Tibial artery (tissue), 4 donors: Measurements from ENCODE around the gene AXIN2.

Source experiments
- DNase-seq, 2 donors: peaks; one replicate each; pipeline ENCODE4 v3.0.0-alpha.2; 2019
- H3K27ac ChIP-seq, 2 donors: fragments of 200-600 bp; sonication (generic) in 1 of 2; 1 replicate in 1 of 2; 2 replicates in 1 of 2; pipeline ENCODE4 v1.5.1; 2018 to 2019; ENCODE audit warnings: mild to moderate bottlenecking in 1 of 2
- H3K27me3 ChIP-seq, 2 donors: fragments of 200-600 bp; sonication (generic) in 1 of 2; one replicate each; pipeline versions ENCODE4 v1.5.1 to v1.6.0; 2016 to 2019
- H3K36me3 ChIP-seq, 3 donors: fragments of 200-600 bp; sonication (generic) in 2 of 3; one replicate each; pipeline ENCODE4 v1.5.1; 2016 to 2019; ENCODE audit warnings: mild to moderate bottlenecking in 2 of 3
- H3K4me1 ChIP-seq, 4 donors: fragments of 200-600 bp; sonication (generic) in 2 of 4; 1 replicate in 3 of 4; 2 replicates in 1 of 4; pipeline ENCODE4 v1.5.1; 2016 to 2019
- H3K4me3 ChIP-seq, 2 donors: fragments of 200-600 bp; sonication (generic) in 1 of 2; 1 replicate in 1 of 2; 2 replicates in 1 of 2; pipeline ENCODE4 v1.5.1; 2018 to 2019; ENCODE audit warnings: mild to moderate bottlenecking in 2 of 2
- H3K9me3 ChIP-seq, 3 donors: fragments of 200-600 bp; sonication (generic) in 1 of 3; one replicate each; pipeline ENCODE4 v1.5.1; 2016 to 2019
- CTCF ChIP-seq, 2 experiments: fragments of 200-600 bp in 1 of 2; fragments of 450-650 bp in 1 of 2; IDR thresholded peaks; one replicate each; pipeline ENCODE4 v1.5.1; 2017 to 2019; ENCODE audit warnings: antibody characterized with exemption in 2 of 2, mild to moderate bottlenecking in 1 of 2, moderate library complexity in 1 of 2
- intact Hi-C: fragments of 100-400 bp; cut with DNase I; formaldehyde crosslinking; loops from one replicate; pipeline ENCODE4 v1.15.0; 2023; ENCODE audit warnings: low total_unique reads

AXIN2 gene

DNA sequence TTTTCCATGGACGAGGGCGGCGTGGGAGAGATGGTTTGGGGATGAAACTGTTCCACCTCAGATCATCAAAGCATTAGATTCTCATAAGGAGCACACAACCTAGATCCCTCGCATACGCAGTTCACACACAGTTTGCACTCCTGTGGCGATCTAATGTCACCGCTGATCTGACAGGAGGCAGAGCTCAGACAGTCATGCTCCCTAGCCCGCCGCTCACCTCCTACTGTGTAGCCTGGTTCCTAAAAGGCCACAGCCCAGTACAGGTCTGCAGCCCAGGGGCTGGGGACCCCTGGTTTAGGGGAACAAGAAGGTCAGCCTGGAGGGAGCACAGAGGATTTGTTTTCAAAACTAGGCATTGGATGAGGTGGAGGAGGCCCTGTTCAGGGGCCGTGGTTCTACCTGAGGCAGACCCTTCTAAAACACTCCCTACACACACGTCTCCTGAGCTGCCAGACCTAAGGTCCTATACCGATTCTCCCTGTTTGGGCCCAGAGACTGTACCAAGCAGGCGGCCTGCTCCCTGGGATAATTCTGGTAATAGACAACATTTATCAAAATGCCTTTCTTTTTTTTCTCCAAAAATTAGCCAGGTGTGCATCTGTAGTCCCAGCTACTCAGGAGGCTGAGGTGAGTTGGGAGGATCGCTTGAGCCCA lies 38.6 kb downstream of the AXIN2 start:
- intact Hi-C loops = no loop called here
- H3K27ac ChIP-seq = no peak overlapping the region
- H3K27me3 ChIP-seq = no peaks in the 10 kb centered on the region
- no peaks in the 10 kb centered on the region for H3K9me3 ChIP-seq
- no peak for TF ChIP-seq CTCF (IDR thresholded peaks at IDR 0.05)
- no peaks in the 10 kb centered on the region for H3K4me1 ChIP-seq
- H3K36me3 ChIP-seq = peaks cover 0 to 2% (median 0%) of the 10 kb centered on the region in 3 donors
- DNase-seq = peak in 1 of 2 donors; percentile 19
- no peak overlapping the region for H3K4me3 ChIP-seq

- Histone ChIP-seq H3K27me3 (no peaks in the 10 kb centered on the region), H3K9me3 (no peaks in the 10 kb centered on the region), H3K4me1 (peaks cover 0 to 15% (median 7%) of the 10 kb centered on the region in 4 donors), H3K27ac (no peak overlapping the region), H3K36me3 (no peaks in the 10 kb centered on the region), H3K4me3 (no peak overlapping the region)
- no peak for TF ChIP-seq CTCF (IDR thresholded peaks at IDR 0.05)
- no peak for DNase-seq
- intact Hi-C loops = no loop called here
Observed at GRCh38 chr17:65519462-65519861, 42.0 kb downstream of the AXIN2 start.

- H3K4me3 ChIP-seq = no peak overlapping the region
- intact Hi-C loops = no loop called here
- DNase-seq = no peak
- peaks cover 0 to 15% (median 7%) of the 10 kb centered on the region in 4 donors for H3K4me1 ChIP-seq
- no peak overlapping the region for H3K27ac ChIP-seq
- H3K36me3 ChIP-seq = no peaks in the 10 kb centered on the region
- H3K27me3 ChIP-seq = no peaks in the 10 kb centered on the region
- H3K9me3 ChIP-seq = no peaks in the 10 kb centered on the region
- TF ChIP-seq CTCF (IDR thresholded peaks at IDR 0.05) = no peak
Observed at GRCh38 chr17:65518256-65518655, 43.2 kb downstream of the AXIN2 start.

- no peaks in the 10 kb centered on the region for H3K27me3 ChIP-seq
- intact Hi-C loops = no loop called here
- no peaks in the 10 kb centered on the region for H3K36me3 ChIP-seq
- no peak overlapping the region for H3K27ac ChIP-seq
- H3K4me3 ChIP-seq = no peak overlapping the region
- peak in 1 of 2 donors; percentile 50 for DNase-seq
- no peak for TF ChIP-seq CTCF (IDR thresholded peaks at IDR 0.05)
- peaks cover 0 to 15% (median 7%) of the 10 kb centered on the region in 4 donors for H3K4me1 ChIP-seq
- no peaks in the 10 kb centered on the region for H3K9me3 ChIP-seq
Observed at GRCh38 chr17:65515959-65516948, 45.2 kb downstream of the AXIN2 start.

DNA sequence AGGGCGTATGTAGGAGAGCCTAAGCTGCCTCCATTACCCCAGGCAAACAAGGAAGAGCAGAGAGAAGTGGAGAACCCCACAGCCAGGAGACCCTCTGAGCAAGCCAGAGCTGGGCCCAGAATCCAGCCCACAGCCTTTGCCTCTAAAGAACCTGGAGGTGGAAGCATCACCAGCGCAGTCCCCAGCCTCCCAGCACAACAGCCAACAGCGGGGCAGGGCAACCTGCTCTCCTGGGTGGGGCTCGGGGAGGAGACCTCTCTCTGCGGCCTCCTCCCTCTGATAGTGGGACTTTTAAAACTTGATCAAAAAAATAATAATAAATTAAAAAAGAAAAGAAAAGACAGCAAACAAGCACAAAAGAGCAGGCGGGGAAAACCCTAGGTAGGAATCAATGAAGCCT lies 45.9 kb downstream of the AXIN2 start:
- Histone ChIP-seq H3K4me1 (peaks cover 0 to 15% (median 7%) of the 10 kb centered on the region in 4 donors), H3K9me3 (no peaks in the 10 kb centered on the region), H3K4me3 (no peak overlapping the region), H3K27me3 (no peaks in the 10 kb centered on the region), H3K27ac (no peak overlapping the region), H3K36me3 (no peaks in the 10 kb centered on the region)
- intact Hi-C loops = no loop called here
- no peak for TF ChIP-seq CTCF (IDR thresholded peaks at IDR 0.05)
- peak in 1 of 2 donors; percentile 25 for DNase-seq
